Endothelial cell of umbilical vein (primary cell): ENCODE data around the gene PLAA.

ENCODE experiments used
- CTCF ChIP-seq, 2 donors: IDR thresholded peaks; 1 replicate in 1 of 2; 2 replicates in 1 of 2; pipeline ENCODE4 v1.5.1; 2011; ENCODE audit warnings: low read length in 2 of 2, mild to moderate bottlenecking in 2 of 2, moderate library complexity in 2 of 2, control low read depth in 1 of 2, inconsistent platforms in 1 of 2, low read depth in 1 of 2; ENCODE audit not compliant: insufficient read depth in 1 of 2; ENCODE audit errors: extremely low read depth in 1 of 2
- EZH2 ChIP-seq: IDR thresholded peaks from 2 replicates; pipeline ENCODE4 v1.6.1; 2012; ENCODE audit warnings: borderline replicate concordance, low read depth, mild to moderate bottlenecking, moderate library complexity, low read length, inconsistent platforms; ENCODE audit not compliant: severe bottlenecking
- FOS ChIP-seq: IDR thresholded peaks from 2 replicates; pipeline ENCODE4 v1.6.1; 2011; ENCODE audit warnings: mild to moderate bottlenecking, low read length, moderate library complexity, borderline replicate concordance; ENCODE audit not compliant: insufficient read depth
- GATA2 ChIP-seq: IDR thresholded peaks from 2 replicates; pipeline ENCODE4 v1.7.0; 2011; ENCODE audit warnings: low read depth, mild to moderate bottlenecking, moderate library complexity, mixed read lengths, low read length; ENCODE audit not compliant: insufficient read length, insufficient read depth
- JUN ChIP-seq: IDR thresholded peaks from 2 replicates; pipeline ENCODE4 v1.6.1; 2011; ENCODE audit warnings: borderline replicate concordance, low read depth; ENCODE audit not compliant: insufficient read length, insufficient read depth
- MAX ChIP-seq: IDR thresholded peaks from 2 replicates; pipeline ENCODE4 v1.6.1; 2011; ENCODE audit not compliant: insufficient read depth, insufficient read length
- MYC ChIP-seq: IDR thresholded peaks from one replicate; pipeline ENCODE4 v1.6.1; 2011; ENCODE audit warnings: mild to moderate bottlenecking, low read depth, low read length
- POLR2A ChIP-seq: IDR thresholded peaks from 2 replicates; pipeline ENCODE4 v1.6.1; 2012; ENCODE audit warnings: low read depth, mild to moderate bottlenecking, control low read depth, low read length
- POLR2AphosphoS5 ChIP-seq: IDR thresholded peaks from 2 replicates; pipeline ENCODE4 v1.6.1; 2012; ENCODE audit warnings: low read depth, mild to moderate bottlenecking, control low read depth, low read length, moderate library complexity; ENCODE audit not compliant: insufficient read depth

- TF ChIP-seq CTCF (IDR thresholded peaks at IDR 0.05; ENCODE audit: extremely low read depth in 1 of 2, insufficient read depth in 1 of 2, low read depth in 1 of 2, low read length in 2 of 2) (no peak), POLR2A (no peak), POLR2AphosphoS5 (no peak), GATA2 (no peak), EZH2 (no peak), JUN (no peak), MYC (no peak), FOS (no peak), MAX (no peak)
These were observed 55.3 kb downstream of the PLAA start for GRCh38 chr9:26891726-26892125.
